ENCODE data around the gene CTIF. TPM values are rescaled to one million over a fixed set of nuclear protein-coding genes. Genes with fewer than 3 reads are reported as not detected.

Gene CTIF
- total RNA-seq, 1 donor from 2014 or later, result 60.0 TPM

GRCh38 chr18:48620071-48620470 is 81.2 kb downstream of the CTIF start:
- no peak for DNase-seq
- H3K4me3 ChIP-seq, result no peak overlapping the region
- TF ChIP-seq, protein P1, sequence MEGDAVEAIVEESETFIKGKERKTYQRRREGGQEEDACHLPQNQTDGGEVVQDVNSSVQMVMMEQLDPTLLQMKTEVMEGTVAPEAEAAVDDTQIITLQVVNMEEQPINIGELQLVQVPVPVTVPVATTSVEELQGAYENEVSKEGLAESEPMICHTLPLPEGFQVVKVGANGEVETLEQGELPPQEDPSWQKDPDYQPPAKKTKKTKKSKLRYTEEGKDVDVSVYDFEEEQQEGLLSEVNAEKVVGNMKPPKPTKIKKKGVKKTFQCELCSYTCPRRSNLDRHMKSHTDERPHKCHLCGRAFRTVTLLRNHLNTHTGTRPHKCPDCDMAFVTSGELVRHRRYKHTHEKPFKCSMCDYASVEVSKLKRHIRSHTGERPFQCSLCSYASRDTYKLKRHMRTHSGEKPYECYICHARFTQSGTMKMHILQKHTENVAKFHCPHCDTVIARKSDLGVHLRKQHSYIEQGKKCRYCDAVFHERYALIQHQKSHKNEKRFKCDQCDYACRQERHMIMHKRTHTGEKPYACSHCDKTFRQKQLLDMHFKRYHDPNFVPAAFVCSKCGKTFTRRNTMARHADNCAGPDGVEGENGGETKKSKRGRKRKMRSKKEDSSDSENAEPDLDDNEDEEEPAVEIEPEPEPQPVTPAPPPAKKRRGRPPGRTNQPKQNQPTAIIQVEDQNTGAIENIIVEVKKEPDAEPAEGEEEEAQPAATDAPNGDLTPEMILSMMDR (IDR thresholded peaks at IDR 0.05; ENCODE audit: borderline replicate concordance), result no peak
- H3K27ac ChIP-seq (replicated peaks), result no peak overlapping the region
- H3K27me3 ChIP-seq (ENCODE audit: low read depth), result no peaks in the 10 kb centered on the region
- intact Hi-C loops (cut with micrococcal nuclease), result no loop called here
- H3K4me1 ChIP-seq, result peaks cover 36% of the 10 kb centered on the region
- H3K36me3 ChIP-seq, result peaks cover 15% of the 10 kb centered on the region
- H3K9me3 ChIP-seq (replicated peaks), result no peaks in the 10 kb centered on the region

- H3K4me3 ChIP-seq, result no peak overlapping the region
- intact Hi-C loops (cut with micrococcal nuclease), result no loop called here
- DNase-seq, result no peak
- H3K4me1 ChIP-seq, result peaks cover 27% of the 10 kb centered on the region
- no peak overlapping the region for H3K27ac ChIP-seq (replicated peaks)
- H3K36me3 ChIP-seq, result peaks cover 15% of the 10 kb centered on the region
- no peaks in the 10 kb centered on the region for H3K27me3 ChIP-seq (ENCODE audit: low read depth)
- no peaks in the 10 kb centered on the region for H3K9me3 ChIP-seq (replicated peaks)
- TF ChIP-seq, protein P1 (IDR thresholded peaks at IDR 0.05; ENCODE audit: borderline replicate concordance), result no peak
Observed at GRCh38 chr18:48621240-48621639, 82.4 kb downstream of the CTIF start.

DNA sequence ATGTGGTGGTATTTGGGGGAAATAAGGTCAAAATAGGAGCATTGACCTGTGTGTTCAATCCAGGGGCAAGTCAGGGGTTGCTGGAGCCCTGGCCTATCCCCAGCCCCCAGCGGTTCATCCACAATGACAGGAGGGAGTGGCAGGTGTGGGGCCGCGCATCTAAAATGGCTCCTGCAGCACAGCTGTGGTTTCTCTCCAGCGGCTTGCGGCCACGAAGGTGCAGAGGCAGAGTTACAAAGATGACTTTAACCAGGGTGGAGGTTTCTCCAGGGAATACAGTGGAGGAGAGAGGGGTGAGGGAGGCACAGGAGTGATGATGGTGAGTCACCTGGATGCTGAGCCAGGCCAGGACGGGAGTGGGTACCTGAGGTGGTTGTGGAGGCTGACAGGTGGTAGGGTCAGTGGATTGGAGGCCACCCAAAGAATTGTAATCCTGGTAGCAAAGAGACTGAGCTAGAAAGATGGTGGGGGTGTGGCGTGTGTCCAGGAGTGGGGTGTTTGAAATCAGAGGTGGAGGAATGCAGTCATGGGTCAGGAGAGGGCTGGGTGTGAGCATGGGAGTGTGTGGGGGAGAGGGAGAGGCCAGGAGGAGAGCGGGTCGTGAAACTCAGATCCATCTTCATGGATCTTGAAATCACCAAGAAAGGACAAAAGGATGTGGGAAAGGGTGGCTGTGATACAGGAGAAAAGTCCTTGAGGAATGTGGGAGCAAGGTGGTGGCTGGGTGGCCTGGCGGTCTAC is 83.2 kb downstream of the CTIF start:
- DNase-seq, result no peak
- TF ChIP-seq, protein P1 (IDR thresholded peaks at IDR 0.05; ENCODE audit: borderline replicate concordance), result no peak
- peaks cover 15% of the 10 kb centered on the region for H3K36me3 ChIP-seq
- no peak overlapping the region for H3K27ac ChIP-seq (replicated peaks)
- no peaks in the 10 kb centered on the region for H3K9me3 ChIP-seq (replicated peaks)
- intact Hi-C loops (cut with micrococcal nuclease), result no loop called here
- H3K4me3 ChIP-seq, result no peak overlapping the region
- H3K4me1 ChIP-seq, result peaks cover 19% of the 10 kb centered on the region
- H3K27me3 ChIP-seq (ENCODE audit: low read depth), result no peaks in the 10 kb centered on the region

GRCh38 chr18:48622911-48623431 is 84.1 kb downstream of the CTIF start:
- Histone ChIP-seq H3K36me3 (peaks cover 15% of the 10 kb centered on the region), H3K4me1 (peaks cover 10% of the 10 kb centered on the region), H3K27me3 (ENCODE audit: low read depth) (no peaks in the 10 kb centered on the region), H3K9me3 (replicated peaks) (no peaks in the 10 kb centered on the region), H3K4me3 (no peak overlapping the region), H3K27ac (replicated peaks) (no peak overlapping the region)
- intact Hi-C loops (cut with micrococcal nuclease), result no loop called here
- no peak for DNase-seq
- TF ChIP-seq, protein P1 (IDR thresholded peaks at IDR 0.05; ENCODE audit: borderline replicate concordance), result no peak

DNA sequence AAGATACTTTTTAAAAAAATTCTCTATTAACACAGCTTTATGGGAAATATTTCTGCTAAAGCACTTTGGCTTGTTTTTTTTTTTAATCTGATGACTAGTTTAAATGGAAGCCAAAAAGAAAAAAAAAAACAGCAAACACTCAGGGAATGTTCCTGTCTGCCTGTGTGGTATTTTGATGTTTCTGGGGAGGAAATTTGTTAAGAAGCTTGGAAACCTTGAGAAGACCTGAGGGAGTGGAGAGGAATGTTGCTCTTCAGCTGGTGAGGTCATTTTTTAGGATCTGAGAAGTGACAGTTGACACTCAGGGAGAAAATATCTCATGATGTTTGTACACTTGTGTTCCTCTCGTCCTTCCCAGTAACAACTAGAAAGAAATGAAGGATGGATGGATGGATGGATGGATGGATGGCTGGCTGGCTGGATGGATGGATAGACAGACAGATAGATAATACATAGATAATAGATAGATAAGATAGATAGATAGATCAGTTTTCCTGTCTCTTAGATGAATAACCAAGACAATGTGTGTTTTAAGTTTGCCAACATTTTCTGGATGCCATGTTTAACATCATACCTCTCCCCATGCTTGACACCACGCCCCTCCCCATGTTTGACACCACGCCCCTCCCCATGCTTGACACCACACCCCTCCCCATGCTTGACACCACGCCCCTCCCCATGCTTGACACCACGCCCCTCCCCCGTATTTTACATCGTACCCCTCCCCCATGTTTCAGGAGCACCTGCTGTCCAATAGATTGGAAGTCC is 84.8 kb downstream of the CTIF start:
- peaks cover 15% of the 10 kb centered on the region for H3K36me3 ChIP-seq
- H3K4me3 ChIP-seq, result no peak overlapping the region
- intact Hi-C loops (cut with micrococcal nuclease), result no loop called here
- H3K9me3 ChIP-seq (replicated peaks), result no peaks in the 10 kb centered on the region
- H3K27me3 ChIP-seq (ENCODE audit: low read depth), result no peaks in the 10 kb centered on the region
- H3K4me1 ChIP-seq, result peaks cover 9% of the 10 kb centered on the region
- H3K27ac ChIP-seq (replicated peaks), result no peak overlapping the region
- TF ChIP-seq, protein P1 (IDR thresholded peaks at IDR 0.05; ENCODE audit: borderline replicate concordance), result no peak
- no peak for DNase-seq

Data from left ventricle myocardium inferior (tissue), 1 donor.